SK-N-SH treated with all-trans-retinoic acid at 6 μM for 48 hours (cell line): ENCODE measurements around the gene KLF11.

ENCODE experiments used
- ATAC-seq: fragments of 200-7000 bp; cut with Tn5 transposase; 3 replicates; pipeline ENCODE4 v1.9.1; 2020; ENCODE audit warnings: mild to moderate bottlenecking, moderate library complexity
- CREB5 ChIP-seq: fragments of 250-450 bp; sonication (Bioruptor Pico); IDR thresholded peaks from 2 replicates; pipeline ENCODE4 v1.5.1; 2020; ENCODE audit warnings: low read depth, mild to moderate bottlenecking, moderate library complexity
- CSRNP3 ChIP-seq: fragments of 250-450 bp; sonication (Bioruptor Pico); IDR thresholded peaks from 2 replicates; pipeline ENCODE4 v1.5.1; 2021; ENCODE audit warnings: mild to moderate bottlenecking, moderate library complexity
- ESRRG ChIP-seq: fragments of 250-450 bp; sonication (Bioruptor Pico); IDR thresholded peaks from 2 replicates; pipeline ENCODE4 v1.6.1; 2021; ENCODE audit warnings: mild to moderate bottlenecking
- GLIS3 ChIP-seq: fragments of 250-450 bp; sonication (Bioruptor Pico); IDR thresholded peaks from 2 replicates; pipeline ENCODE4 v1.5.0; 2020; ENCODE audit warnings: mild to moderate bottlenecking, moderate library complexity
- ISL1 ChIP-seq: fragments of 250-450 bp; sonication (Bioruptor Pico); IDR thresholded peaks from 2 replicates; pipeline ENCODE4 v2.1.2; 2022; ENCODE audit warnings: mild to moderate bottlenecking, moderate library complexity
- PATZ1 ChIP-seq: fragments of 250-450 bp; sonication (Bioruptor Pico); IDR thresholded peaks from 2 replicates; pipeline ENCODE4 v1.8.0; 2020; ENCODE audit warnings: mild to moderate bottlenecking, moderate library complexity, borderline replicate concordance
- PPARA ChIP-seq: fragments of 250-450 bp; sonication (Bioruptor Pico); IDR thresholded peaks from 2 replicates; pipeline ENCODE4 v1.5.0; 2020; ENCODE audit warnings: mild to moderate bottlenecking, borderline replicate concordance
- RARB ChIP-seq: fragments of 250-450 bp; sonication (Bioruptor Pico); IDR thresholded peaks from 2 replicates; pipeline ENCODE4 v1.8.0; 2021; ENCODE audit warnings: mild to moderate bottlenecking, moderate library complexity
- SNAI2 ChIP-seq: fragments of 250-450 bp; sonication (Bioruptor Pico); IDR thresholded peaks from 2 replicates; pipeline ENCODE4 v1.5.0; 2020; ENCODE audit warnings: mild to moderate bottlenecking, moderate library complexity
- TCF4 ChIP-seq: fragments of 250-450 bp; sonication (Bioruptor Pico); IDR thresholded peaks from 2 replicates; pipeline ENCODE4 v1.8.0; 2021; ENCODE audit warnings: mild to moderate bottlenecking, moderate library complexity, borderline replicate concordance
- TOX ChIP-seq: fragments of 250-450 bp; sonication (Bioruptor Pico); IDR thresholded peaks from 2 replicates; pipeline ENCODE4 v1.8.0; 2021; ENCODE audit warnings: mild to moderate bottlenecking, moderate library complexity, borderline replicate concordance
- TSHZ2 ChIP-seq: fragments of 250-450 bp; sonication (Bioruptor Pico); IDR thresholded peaks from 2 replicates; pipeline ENCODE4 v1.5.0; 2020; ENCODE audit warnings: mild to moderate bottlenecking, moderate library complexity
- ZC3H10 ChIP-seq: fragments of 250-450 bp; sonication (Bioruptor Pico); IDR thresholded peaks from 2 replicates; pipeline ENCODE4 v1.5.1; 2021; ENCODE audit warnings: mild to moderate bottlenecking, moderate library complexity
- ZFP3 ChIP-seq: fragments of 250-450 bp; sonication (Bioruptor Pico); IDR thresholded peaks from 2 replicates; pipeline ENCODE4 v1.5.0; 2020; ENCODE audit warnings: mild to moderate bottlenecking, moderate library complexity
- ZFP30 ChIP-seq: fragments of 450-650 bp; formaldehyde crosslinking; IDR thresholded peaks from 2 replicates; pipeline ENCODE4 v1.5.0; 2022; ENCODE audit warnings: mild to moderate bottlenecking, moderate library complexity
- ZNF565 ChIP-seq: fragments of 450-650 bp; formaldehyde crosslinking; conservative IDR thresholded peaks from 2 replicates; pipeline ENCODE4 v1.5.0; 2020; ENCODE audit warnings: low read depth, mild to moderate bottlenecking, moderate library complexity
- ZNF70 ChIP-seq: fragments of 450-650 bp; formaldehyde crosslinking; IDR thresholded peaks from 2 replicates; pipeline ENCODE4 v1.5.0; 2020; ENCODE audit warnings: mild to moderate bottlenecking, moderate library complexity
- ZNF8 ChIP-seq: fragments of 450-650 bp; formaldehyde crosslinking; IDR thresholded peaks from 2 replicates; pipeline ENCODE4 v1.5.0; 2020; ENCODE audit warnings: mild to moderate bottlenecking, moderate library complexity

The KLF11 gene

GRCh38 chr2:10053351-10053750 lies 10.0 kb downstream of the KLF11 start:
- no peak for TF ChIP-seq SNAI2 (CRISPR knock-in tag)
- no peak for TF ChIP-seq ZNF8 (CRISPR knock-in tag)
- TF ChIP-seq, all 23 proteins: peak for 0
- ATAC-seq: no peak

- TF ChIP-seq RARB (CRISPR knock-in tag): no peak
- TF ChIP-seq ZC3H10 (CRISPR knock-in tag): no peak
- TF ChIP-seq GLIS3: no peak
- TF ChIP-seq PATZ1 (CRISPR knock-in tag): no peak
- no peak for TF ChIP-seq ISL1 (CRISPR knock-in tag)
- no peak for TF ChIP-seq TOX (CRISPR knock-in tag)
- TF ChIP-seq ZNF70 (CRISPR knock-in tag): no peak
- ATAC-seq: no peak
Observed at GRCh38 chr2:10054424-10054823, 11.1 kb downstream of the KLF11 start.

- no peak for ATAC-seq
Observed at GRCh38 chr2:10054976-10055375, 11.6 kb downstream of the KLF11 start.

GRCh38 chr2:10056439-10056838 lies 13.1 kb downstream of the KLF11 start:
- no peak for ATAC-seq
- TF ChIP-seq ESRRG (CRISPR knock-in tag) (no peak), ZFP30 (CRISPR knock-in tag) (no peak), CSRNP3 (CRISPR knock-in tag) (no peak), CREB5 (CRISPR knock-in tag) (no peak), TOX (CRISPR knock-in tag) (no peak), TCF4 (no peak), GLIS3 (no peak), ZNF8 (CRISPR knock-in tag) (no peak), ZNF565 (CRISPR knock-in tag) (no peak), ZC3H10 (CRISPR knock-in tag) (no peak), PPARA (CRISPR knock-in tag) (no peak), ZNF70 (CRISPR knock-in tag) (no peak)

More at GRCh38 chr2:10054976-10055375, 11.6 kb downstream of the KLF11 start:
- TF ChIP-seq TCF4: no peak
- no peak for TF ChIP-seq ZC3H10 (CRISPR knock-in tag)
- TF ChIP-seq CREB5 (CRISPR knock-in tag): no peak
- no peak for TF ChIP-seq CSRNP3 (CRISPR knock-in tag)
- TF ChIP-seq ZNF8 (CRISPR knock-in tag): no peak
- TF ChIP-seq SNAI2 (CRISPR knock-in tag): no peak
- no peak for TF ChIP-seq ZFP3 (CRISPR knock-in tag)
- TF ChIP-seq TSHZ2 (CRISPR knock-in tag): no peak
- TF ChIP-seq GLIS3: no peak
- no peak for TF ChIP-seq RARB (CRISPR knock-in tag)
